Right lobe of liver (tissue), 6 donors: ENCODE data around the gene PITPNC1. TPM values are rescaled to one million over a fixed set of nuclear protein-coding genes. Genes with fewer than 3 reads are reported as not detected.

Source experiments
- ATAC-seq, 4 donors: fragments of 200-7000 bp; cut with Tn5 transposase; one replicate each; pipeline ENCODE4 v1.9.1; 2020; ENCODE audit warnings: mild to moderate bottlenecking in 4 of 4, moderate library complexity in 4 of 4
- DNase-seq, 3 donors: peaks; one replicate each; pipeline ENCODE4 v3.0.0-alpha.2; 2020
- H3K27ac ChIP-seq, 3 donors: fragments of 200-600 bp; one replicate each; pipeline ENCODE4 v1.8.0; 2022
- H3K27me3 ChIP-seq, 2 donors: fragments of 200-600 bp; one replicate each; pipeline ENCODE4 v1.8.0; 2022
- H3K36me3 ChIP-seq, 4 donors: fragments of 200-600 bp; sonication (generic) in 1 of 4; one replicate each; pipeline versions ENCODE4 v1.5.1 to v1.8.0; 2017 to 2022; ENCODE audit warnings: control low read depth in 1 of 4
- H3K4me1 ChIP-seq, 4 donors: fragments of 200-600 bp; sonication (generic) in 1 of 4; one replicate each; pipeline versions ENCODE4 v1.5.1 to v1.8.0; 2017 to 2022; ENCODE audit warnings: control low read depth in 1 of 4
- H3K4me3 ChIP-seq, 3 donors: fragments of 200-600 bp; one replicate each; pipeline ENCODE4 v1.8.0; 2022
- H3K9me3 ChIP-seq, 4 donors: fragments of 200-600 bp; sonication (generic) in 1 of 4; one replicate each; pipeline versions ENCODE4 v1.5.1 to v1.8.0; 2017 to 2022; ENCODE audit warnings: control low read depth in 1 of 4
- POLR2A ChIP-seq: fragments of 450-650 bp; IDR thresholded peaks from one replicate; pipeline ENCODE4 v1.6.1; 2017; ENCODE audit warnings: antibody characterized with exemption, mild to moderate bottlenecking
- WGBS: methylation state at CpG from one replicate; pipeline ENCODE4 v1.1.6; 2018; ENCODE audit warnings: low coverage, low lambda C conversion rate; ENCODE audit not compliant: insufficient coverage; ENCODE audit errors: missing lambda C conversion rate; 5-methylcytosine and 5-hydroxymethylcytosine counted together
- intact Hi-C, 2 donors: fragments of 100-400 bp; cut with DNase I; formaldehyde crosslinking; loops; one replicate each; pipeline versions ENCODE4 v1.11.2 to v1.14.1; 2022
- total RNA-seq, 6 experiments: library from RNA; depleted of rRNA in 2 of 6; stranded (reverse); fragments of >200 nt in 2 of 6; fragmentation: NEBNext Ultra II Directional in 3 of 6; extraction: Animal tissue kit (Norgen Biotek cat#: 25700) in 3 of 6; gene quantifications; one replicate each; pipeline versions ENCODE4 v1.1.0 to v1.2.4, GENCODE V29; 2016 to 2023
- TF ChIP-seq, protein P1 (sequence below), 4 donors: fragments of 200-600 bp in 3 of 4; fragments of 450-650 bp in 1 of 4; IDR thresholded peaks; one replicate each; pipeline versions ENCODE4 v1.5.1 to v1.8.0; 2016 to 2022; ENCODE audit warnings: antibody characterized with exemption in 4 of 4, mild to moderate bottlenecking in 2 of 4
- donor health status: DM: no; HTN: yes; CAD: no.
- donor health status: DM: no; HTN: no; CAD: no.
- donor health status: DM: no; HTN: no; CAD: no.
- donor health status: DM: no; HTN: yes; CAD: no.
- donor health status: DM: no; HTN: yes; CAD: no.

PITPNC1 gene
- total RNA-seq, 6 experiments from 2014 or later, result 4.7 to 13.0 (median 7.4) TPM

- under 1% methylated on average over 26 of the region's 72 CpGs for WGBS
- peak overlapping the region; percentile 92 to 94 (median 94) for H3K27ac ChIP-seq
- peak overlapping the region; percentile 50 to 69 (median 63) for H3K4me3 ChIP-seq
- peaks cover 0 to 22% (median 8%) of the 10 kb centered on the region in 4 donors for H3K4me1 ChIP-seq
- TF ChIP-seq, protein P1, sequence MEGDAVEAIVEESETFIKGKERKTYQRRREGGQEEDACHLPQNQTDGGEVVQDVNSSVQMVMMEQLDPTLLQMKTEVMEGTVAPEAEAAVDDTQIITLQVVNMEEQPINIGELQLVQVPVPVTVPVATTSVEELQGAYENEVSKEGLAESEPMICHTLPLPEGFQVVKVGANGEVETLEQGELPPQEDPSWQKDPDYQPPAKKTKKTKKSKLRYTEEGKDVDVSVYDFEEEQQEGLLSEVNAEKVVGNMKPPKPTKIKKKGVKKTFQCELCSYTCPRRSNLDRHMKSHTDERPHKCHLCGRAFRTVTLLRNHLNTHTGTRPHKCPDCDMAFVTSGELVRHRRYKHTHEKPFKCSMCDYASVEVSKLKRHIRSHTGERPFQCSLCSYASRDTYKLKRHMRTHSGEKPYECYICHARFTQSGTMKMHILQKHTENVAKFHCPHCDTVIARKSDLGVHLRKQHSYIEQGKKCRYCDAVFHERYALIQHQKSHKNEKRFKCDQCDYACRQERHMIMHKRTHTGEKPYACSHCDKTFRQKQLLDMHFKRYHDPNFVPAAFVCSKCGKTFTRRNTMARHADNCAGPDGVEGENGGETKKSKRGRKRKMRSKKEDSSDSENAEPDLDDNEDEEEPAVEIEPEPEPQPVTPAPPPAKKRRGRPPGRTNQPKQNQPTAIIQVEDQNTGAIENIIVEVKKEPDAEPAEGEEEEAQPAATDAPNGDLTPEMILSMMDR (IDR thresholded peaks at IDR 0.05), result peak; percentile 48 to 98 (median 82)
- peak; percentile 74 for TF ChIP-seq POLR2A
- intact Hi-C loops, result loop anchor here (5.0 to 10.0 kb wide), 3 partner anchors 94 to 316 kb away; no protein-coding TSS in a partner anchor
- no peaks in the 10 kb centered on the region for H3K36me3 ChIP-seq
- H3K9me3 ChIP-seq, result no peaks in the 10 kb centered on the region
- peak; percentile 83 to 85 (median 84) for DNase-seq
- ATAC-seq, result peak; percentile 55 to 66 (median 61)
- H3K27me3 ChIP-seq, result no peaks in the 10 kb centered on the region
Measured at GRCh38 chr17:67378454-67379250, 1.6 kb downstream of the PITPNC1 start.

GRCh38 chr17:67379251-67379630 is 2.2 kb downstream of the PITPNC1 start:
- Histone ChIP-seq H3K9me3 (no peaks in the 10 kb centered on the region), H3K27ac (peak overlapping the region; percentile 47 to 94 (median 92)), H3K36me3 (no peaks in the 10 kb centered on the region), H3K4me3 (peak overlapping the region; percentile 50 to 69 (median 63)), H3K27me3 (no peaks in the 10 kb centered on the region), H3K4me1 (peaks cover 0 to 22% (median 8%) of the 10 kb centered on the region in 4 donors)
- TF ChIP-seq, protein P1 (IDR thresholded peaks at IDR 0.05), result no peak
- TF ChIP-seq POLR2A, result no peak
- WGBS, result 52% methylated on average over 8 of the region's 8 CpGs
- intact Hi-C loops, result loop anchor here (5.0 to 10.0 kb wide), 3 partner anchors 93 to 316 kb away; no protein-coding TSS in a partner anchor
- no peak for ATAC-seq
- DNase-seq, result no peak

- Histone ChIP-seq H3K4me1 (peaks cover 0 to 22% (median 9%) of the 10 kb centered on the region in 4 donors), H3K4me3 (no peak overlapping the region), H3K27ac (peak overlapping the region; percentile 78 to 87 (median 81)), H3K27me3 (no peaks in the 10 kb centered on the region), H3K9me3 (no peaks in the 10 kb centered on the region), H3K36me3 (no peaks in the 10 kb centered on the region)
- 18% methylated on average over 1 of the region's 1 CpG for WGBS
- DNase-seq (no peak), ATAC-seq (peak; percentile 21 to 42 (median 30))
- no peak for TF ChIP-seq POLR2A
- TF ChIP-seq, protein P1 (IDR thresholded peaks at IDR 0.05), result no peak
- intact Hi-C loops, result no loop called here
Measured at GRCh38 chr17:67381929-67382257, 4.8 kb downstream of the PITPNC1 start.

GRCh38 chr17:67385122-67385988 is 8.3 kb downstream of the PITPNC1 start:
- 84% methylated on average over 20 of the region's 20 CpGs for WGBS

More at GRCh38 chr17:67385122-67385988, 8.3 kb downstream of the PITPNC1 start:
- H3K4me3 ChIP-seq, result no peak overlapping the region
- DNase-seq (peak in 1 of 3 donors; percentile 57), ATAC-seq (peak; percentile 16 to 63 (median 39))
- intact Hi-C loops, result no loop called here
- H3K9me3 ChIP-seq, result no peaks in the 10 kb centered on the region
- H3K27ac ChIP-seq, result no peak overlapping the region
- peaks cover 0 to 32% (median 11%) of the 10 kb centered on the region in 4 donors for H3K4me1 ChIP-seq
- TF ChIP-seq, protein P1 (IDR thresholded peaks at IDR 0.05), result no peak
- TF ChIP-seq POLR2A, result no peak
- no peaks in the 10 kb centered on the region for H3K36me3 ChIP-seq
- no peaks in the 10 kb centered on the region for H3K27me3 ChIP-seq
